K562 (cell line): ENCODE measurements around the gene SPECC1L. TPM values are rescaled to one million over a fixed set of nuclear protein-coding genes. Genes with fewer than 3 reads are reported as not detected.
"Not testable (repeated sequence)": the region's sequence is repeated elsewhere in the genome, so short reads cannot be mapped to it uniquely, and the experiment has no call there.

Experiments used
- ATAC-seq: fragments of 200-7000 bp; cut with Tn5 transposase; 3 replicates; pipeline ENCODE4 v1.9.1; 2020; ENCODE audit warnings: moderate library complexity
- BruUV-seq: library from RNA; stranded (reverse); fragments of 400-500 nt; replicated peaks from 2 replicates; lab custom pipeline; 2021; lab: Mats Ljungman, UMichigan
- CTCF ChIA-PET: fragments of 300-600 bp; formaldehyde crosslinking; extraction: SDS; loops from one replicate; lab custom pipeline; 2021; ENCODE audit warnings: low intra/inter-chr PET ratio; lab: Yijun Ruan, JAX
- POLR2A ChIA-PET: fragments of 300-600, 350-650 bp; sonication (Branson Sonifier 250); formaldehyde crosslinking; extraction: SDS; loops from one replicate; lab custom pipeline; 2021; ENCODE audit warnings: antibody characterized with exemption, inconsistent platforms; lab: Yijun Ruan, JAX
- DNase-seq, 4 experiments: peaks; one replicate each; pipeline versions ENCODE4 v3.0.0 to v3.0.0-alpha.2; 2011 to 2018; ENCODE audit warnings: low spot score in 3 of 4, mixed read lengths in 3 of 4; ENCODE audit errors: extremely low read depth in 1 of 4
- FAIRE-seq: peaks from 2 replicates; lab custom pipeline; 2011; peaks lifted over from hg19 to GRCh38; lab: Jason Lieb, UNC
- H2AFZ ChIP-seq: 2 replicates; pipeline ENCODE4 v1.6.0; 2011; ENCODE audit warnings: low read depth, low read length, control low read depth, inconsistent platforms
- H3K27ac ChIP-seq: fragments of 200-600 bp; 3 replicates; pipeline ENCODE4 v1.8.0; 2011; ENCODE audit warnings: low read depth, mild to moderate bottlenecking, control low read depth, inconsistent platforms, low read length, moderate library complexity, mixed read lengths; ENCODE audit errors: extremely low read depth
- H3K27me3 ChIP-seq, 2 experiments: fragments of 300-600 bp in 1 of 2; 2 replicates in 1 of 2; 3 replicates in 1 of 2; pipeline versions ENCODE4 v1.6.0 to v1.8.0; 2011; ENCODE audit warnings: inconsistent platforms in 2 of 2, low read length in 2 of 2, mild to moderate bottlenecking in 1 of 2, mixed read lengths in 1 of 2, moderate library complexity in 1 of 2; ENCODE audit not compliant: control insufficient read depth in 2 of 2, insufficient read depth in 2 of 2
- H3K36me3 ChIP-seq: fragments of 300-600 bp; 3 replicates; pipeline ENCODE4 v1.8.0; 2011; ENCODE audit warnings: mild to moderate bottlenecking, low read length, inconsistent platforms; ENCODE audit not compliant: control insufficient read depth, insufficient read depth
- H3K4me1 ChIP-seq, 2 experiments: fragments of 200-600 bp in 1 of 2; replicated peaks in 1 of 2; 2 replicates in 1 of 2; 3 replicates in 1 of 2; pipeline versions ENCODE4 v1.5.1 to v1.8.0; 2011; ENCODE audit warnings: inconsistent platforms in 2 of 2, low read length in 2 of 2, mild to moderate bottlenecking in 1 of 2, mixed read lengths in 1 of 2, moderate library complexity in 1 of 2; ENCODE audit not compliant: control insufficient read depth in 2 of 2, insufficient read depth in 2 of 2
- H3K4me2 ChIP-seq: 2 replicates; pipeline ENCODE4 v1.6.1; 2011; ENCODE audit warnings: low read length, control low read depth, inconsistent platforms, mixed read lengths; ENCODE audit not compliant: insufficient read depth
- H3K4me3 ChIP-seq: fragments of 200-600 bp; sonication (generic), shearing (Covaris generic); 2 replicates; pipeline ENCODE4 v1.5.1; 2016; ENCODE audit warnings: control low read depth, inconsistent platforms
- H3K79me2 ChIP-seq: fragments of 200-600 bp; 3 replicates; pipeline ENCODE4 v1.8.0; 2011; ENCODE audit warnings: low read length, inconsistent platforms; ENCODE audit not compliant: control insufficient read depth, insufficient read depth
- H3K9ac ChIP-seq, 2 experiments: 2 replicates each; pipeline versions ENCODE4 v1.6.0 to v1.6.1; 2011; ENCODE audit warnings: low read depth in 2 of 2, low read length in 2 of 2, control low read depth in 1 of 2, inconsistent platforms in 1 of 2, mild to moderate bottlenecking in 1 of 2, mixed read lengths in 1 of 2; ENCODE audit not compliant: insufficient read depth in 1 of 2
- H3K9me1 ChIP-seq: one replicate; pipeline ENCODE4 v1.6.0; 2011; ENCODE audit warnings: inconsistent platforms, mild to moderate bottlenecking, low read length, moderate library complexity; ENCODE audit not compliant: control insufficient read depth, insufficient read depth
- H3K9me3 ChIP-seq: replicated peaks from 2 replicates; pipeline ENCODE4 v1.5.1; 2011; ENCODE audit warnings: low read depth, low read length, inconsistent platforms; ENCODE audit not compliant: control insufficient read depth, insufficient read depth
- H4K20me1 ChIP-seq: replicated peaks from 2 replicates; pipeline ENCODE4 v1.6.1; 2011; ENCODE audit warnings: low read length, inconsistent platforms, mixed read lengths; ENCODE audit not compliant: control insufficient read depth, insufficient read depth
- NR2C2 ChIP-seq, 2 experiments: fragments of 200-800 bp in 1 of 2; sonication (Bioruptor generic) in 1 of 2; sonication (generic) in 1 of 2; formaldehyde crosslinking in 1 of 2; IDR thresholded peaks; 2 replicates each; pipeline versions ENCODE4 v1.6.1 to v1.8.0; 2016 to 2022; ENCODE audit warnings: mild to moderate bottlenecking in 1 of 2, missing compliant biosample characterization in 1 of 2, missing genetic modification characterization in 1 of 2, missing genetic modification reagents in 1 of 2
- RAD51 ChIP-seq: fragments of 450-650 bp; IDR thresholded peaks from 2 replicates; pipeline ENCODE4 v1.7.1; 2016; ENCODE audit warnings: low read depth, mild to moderate bottlenecking, borderline replicate concordance
- TFE3 ChIP-seq: fragments of 450-650 bp; formaldehyde crosslinking; IDR thresholded peaks from 2 replicates; pipeline ENCODE4 v1.4.0; 2020; ENCODE audit warnings: mild to moderate bottlenecking, mixed read lengths
- WGBS: fragments of 100-300 bp; shearing (Covaris generic); methylation state at CpG from one replicate; pipeline ENCODE4 v1.1.6; 2016; ENCODE audit warnings: low coverage, mixed read lengths; ENCODE audit not compliant: insufficient coverage; ENCODE audit errors: missing lambda C conversion rate; 5-methylcytosine and 5-hydroxymethylcytosine counted together
- in situ Hi-C: fragments of 300-500 bp; cut with MboI; formaldehyde crosslinking; loops from 4 replicates; pipeline ENCODE4 v1.15.0; 2018; ENCODE audit warnings: inconsistent platforms, mixed read lengths
- intact Hi-C: fragments of 100-400 bp; cut with micrococcal nuclease; formaldehyde crosslinking; loops from 2 replicates; pipeline ENCODE4 v1.14.2; 2022
- polyA plus RNA-seq, 8 experiments: library from polyadenylated mRNA; depleted of rRNA in 4 of 8; stranded (reverse) in 5 of 8; unstranded in 3 of 8; fragments of >200 nt; fragmentation: Nextera tagmentation in 2 of 8; fragmentation: Illumina TruSeq in 1 of 8; extraction: Ambion mirVana in 2 of 8; extraction: Trizol in 1 of 8; gene quantifications; 2 replicates each; pipeline versions ENCODE4 v1.2.1 to v1.2.3, GENCODE V29; 2011 to 2014; ENCODE audit warnings: inconsistent platforms in 1 of 8, missing spikeins in 1 of 8
- total RNA-seq, 7 experiments: library from RNA; depleted of rRNA in 6 of 7; stranded (reverse); fragments of >200 nt in 6 of 7; fragmentation: Illumina TruSeq in 2 of 7; extraction: Trizol in 2 of 7; gene quantifications; 2 replicates each; pipeline versions ENCODE4 v1.2.1 to v1.2.3, GENCODE V29; 2011 to 2021; ENCODE audit warnings: low replicate concordance in 1 of 7
- TF ChIP-seq, protein P1 (sequence below): fragments of 450-650 bp; IDR thresholded peaks from 2 replicates; pipeline ENCODE4 v1.6.1; 2016

Gene SPECC1L
- total and polyA plus RNA-seq, 9 of the 15 experiments (the other 6 are each of a cell fraction or from before 2014, with no cell fraction given), result 1.4 to 27.9 (median 14.5) TPM

GRCh38 chr22:24264329-24264896 lies 6.2 kb upstream of the SPECC1L start:
- H3K79me2 ChIP-seq; FAIRE-seq; ATAC-seq; H3K9me1 ChIP-seq; H3K27ac ChIP-seq; H3K9ac ChIP-seq; H3K4me1 ChIP-seq; intact Hi-C loops; BruUV-seq; DNase-seq; H3K4me2 ChIP-seq; H3K36me3 ChIP-seq; POLR2A ChIA-PET; CTCF ChIA-PET; H3K27me3 ChIP-seq; H4K20me1 ChIP-seq; H3K9me3 ChIP-seq; H3K4me3 ChIP-seq; TF ChIP-seq NR2C2 (CRISPR knock-in tag; IDR thresholded peaks at IDR 0.05): not testable (repeated sequence)
- 39% methylated on average over 2 of the region's 9 CpGs for WGBS
- peak overlapping the region; percentile 68 for H2AFZ ChIP-seq
- in situ Hi-C loops, result loop anchor here (25.0 kb wide), 1 partner anchor 1327 kb away; no protein-coding TSS in a partner anchor
- TF ChIP-seq TFE3 (CRISPR knock-in tag) (peak; percentile 41), NR2C2 (tag; IDR thresholded peaks at IDR 0.05) (peak; percentile 53), RAD51 (peak; percentile 74)
- TF ChIP-seq, protein P1, sequence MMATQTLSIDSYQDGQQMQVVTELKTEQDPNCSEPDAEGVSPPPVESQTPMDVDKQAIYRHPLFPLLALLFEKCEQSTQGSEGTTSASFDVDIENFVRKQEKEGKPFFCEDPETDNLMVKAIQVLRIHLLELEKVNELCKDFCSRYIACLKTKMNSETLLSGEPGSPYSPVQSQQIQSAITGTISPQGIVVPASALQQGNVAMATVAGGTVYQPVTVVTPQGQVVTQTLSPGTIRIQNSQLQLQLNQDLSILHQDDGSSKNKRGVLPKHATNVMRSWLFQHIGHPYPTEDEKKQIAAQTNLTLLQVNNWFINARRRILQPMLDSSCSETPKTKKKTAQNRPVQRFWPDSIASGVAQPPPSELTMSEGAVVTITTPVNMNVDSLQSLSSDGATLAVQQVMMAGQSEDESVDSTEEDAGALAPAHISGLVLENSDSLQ, result 0 out of 2 replicates have a peak, but pooled peaks have one; percentile 5
